SU-DHL-6 (cell line): ENCODE measurements around the gene SNIP1.

ENCODE experiments used
- EZH2phosphoT487 ChIP-seq: fragments of 200-600 bp; sonication (generic), shearing (Covaris generic); conservative IDR thresholded peaks from 2 replicates; pipeline ENCODE4 v1.6.1; 2018; ENCODE audit warnings: mild to moderate bottlenecking, antibody characterized with exemption, low read length, moderate library complexity, mixed read lengths
- TF ChIP-seq, protein P1 (sequence below): fragments of 200-600 bp; sonication (generic); IDR thresholded peaks from one replicate; pipeline ENCODE4 v1.5.1; 2017; ENCODE audit warnings: antibody characterized with exemption, mild to moderate bottlenecking, low read length, moderate library complexity; ENCODE audit not compliant: insufficient read depth, poor library complexity, severe bottlenecking

- TF ChIP-seq, protein P1, sequence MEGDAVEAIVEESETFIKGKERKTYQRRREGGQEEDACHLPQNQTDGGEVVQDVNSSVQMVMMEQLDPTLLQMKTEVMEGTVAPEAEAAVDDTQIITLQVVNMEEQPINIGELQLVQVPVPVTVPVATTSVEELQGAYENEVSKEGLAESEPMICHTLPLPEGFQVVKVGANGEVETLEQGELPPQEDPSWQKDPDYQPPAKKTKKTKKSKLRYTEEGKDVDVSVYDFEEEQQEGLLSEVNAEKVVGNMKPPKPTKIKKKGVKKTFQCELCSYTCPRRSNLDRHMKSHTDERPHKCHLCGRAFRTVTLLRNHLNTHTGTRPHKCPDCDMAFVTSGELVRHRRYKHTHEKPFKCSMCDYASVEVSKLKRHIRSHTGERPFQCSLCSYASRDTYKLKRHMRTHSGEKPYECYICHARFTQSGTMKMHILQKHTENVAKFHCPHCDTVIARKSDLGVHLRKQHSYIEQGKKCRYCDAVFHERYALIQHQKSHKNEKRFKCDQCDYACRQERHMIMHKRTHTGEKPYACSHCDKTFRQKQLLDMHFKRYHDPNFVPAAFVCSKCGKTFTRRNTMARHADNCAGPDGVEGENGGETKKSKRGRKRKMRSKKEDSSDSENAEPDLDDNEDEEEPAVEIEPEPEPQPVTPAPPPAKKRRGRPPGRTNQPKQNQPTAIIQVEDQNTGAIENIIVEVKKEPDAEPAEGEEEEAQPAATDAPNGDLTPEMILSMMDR: no peak
- TF ChIP-seq EZH2phosphoT487: no peak
Observed at GRCh38 chr1:37559080-37559479, 5.0 kb upstream of the SNIP1 start.
